HG03066 (cell line): ENCODE measurements around the gene IL3RA.
"Not testable (repeated sequence)": the region's sequence is repeated elsewhere in the genome, so short reads cannot be mapped to it uniquely, and the experiment has no call there.

Source experiments
- ATAC-seq: cut with Tn5 transposase; IDR thresholded peaks from one replicate; pipeline ENCODE4 v1.9.1; 2021; ENCODE audit warnings: low read depth; ENCODE audit not compliant: unreplicated experiment

The IL3RA gene

GRCh38 chrX:1327651-1328304 is 8.8 kb upstream of the IL3RA start:
- no peak for ATAC-seq

- no peak for ATAC-seq
These were observed 6.0 kb upstream of the IL3RA start for GRCh38 chrX:1330605-1331004.

GRCh38 chrX:1332433-1332832 is 4.2 kb upstream of the IL3RA start:
- not testable (repeated sequence) for ATAC-seq

- no peak for ATAC-seq
These were observed 1.7 kb upstream of the IL3RA start for GRCh38 chrX:1334854-1335253.

- peak; percentile 41 for ATAC-seq
These were observed 579 bp downstream of the IL3RA start for GRCh38 chrX:1336948-1337779.

GRCh38 chrX:1341545-1342184 is 5.1 kb downstream of the IL3RA start:
- no peak for ATAC-seq

- ATAC-seq, result not testable (repeated sequence)
These were observed 13.0 kb downstream of the IL3RA start for GRCh38 chrX:1349606-1350005.

GRCh38 chrX:1351981-1352714 is 15.6 kb downstream of the IL3RA start:
- no peak for ATAC-seq

- ATAC-seq, result no peak
These were observed 17.7 kb downstream of the IL3RA start for GRCh38 chrX:1354036-1355019.

GRCh38 chrX:1355131-1356046 is 18.8 kb downstream of the IL3RA start:
- ATAC-seq, result no peak

GRCh38 chrX:1357993-1358392 is 21.4 kb downstream of the IL3RA start:
- ATAC-seq, result no peak

GRCh38 chrX:1358793-1359476 is 22.4 kb downstream of the IL3RA start:
- ATAC-seq, result no peak

GRCh38 chrX:1359477-1359873 is 22.9 kb downstream of the IL3RA start:
- no peak for ATAC-seq

GRCh38 chrX:1360171-1360570 is 23.6 kb downstream of the IL3RA start:
- ATAC-seq, result no peak

- no peak for ATAC-seq
These were observed 24.7 kb downstream of the IL3RA start for GRCh38 chrX:1361275-1361674.

- ATAC-seq, result no peak
These were observed 25.3 kb downstream of the IL3RA start for GRCh38 chrX:1361910-1362309.

- ATAC-seq, result not testable (repeated sequence)
These were observed 29.8 kb downstream of the IL3RA start for GRCh38 chrX:1366363-1366762.

GRCh38 chrX:1368385-1368698 is 31.8 kb downstream of the IL3RA start:
- ATAC-seq, result no peak
